Heart left ventricle (tissue), 13 donors: Measurements from ENCODE around the gene MEX3A.
"Not testable (repeated sequence)": the region's sequence is repeated elsewhere in the genome, so short reads cannot be mapped to it uniquely, and the experiment has no call there.

ENCODE experiments used
- POLR2A ChIP-seq, 2 donors: fragments of 450-650 bp; IDR thresholded peaks; one replicate each; pipeline ENCODE4 v1.6.1; 2017; ENCODE audit warnings: antibody characterized with exemption in 2 of 2, mild to moderate bottlenecking in 2 of 2, moderate library complexity in 2 of 2
- TF ChIP-seq, protein P1 (sequence below), 12 donors: fragments of 200-600 bp; sonication (generic) in 4 of 12; IDR thresholded peaks; one replicate each; pipeline versions ENCODE4 v1.5.0 to v1.8.0; 2018 to 2022; ENCODE audit warnings: antibody characterized with exemption in 12 of 12, mild to moderate bottlenecking in 5 of 12
- donor health status: ischemic (EF 13 %, LVEDD 7.1; RV severe dilation, severe dysfunction).
- donor health status: DM: no; HTN: yes; CAD: no.
- donor health status: DM: no; HTN: no; CAD: no.
- donor health status: ischemic (EF 25% LVEDD 6.9; RV normal size, moderate dysfunction).
- donor health status: ischemic (EF 25% LVEDD 5.7; RV mildly dilated, moderate dysfunction).
- donor health status: ischemic (EF 35%, LVEDD 5.7; RV mildly dilated, moderate dysfunction).
- donor health status: nonischemic (EF 11% LVEDD 7.7; RV severe dilation, severe dysfunction).
- donor health status: DM: yes; HTN: yes; CAD: no.
- donor health status: PGD.
- donor health status: ischemic (EF 29% LVEDD 5.4; RV normal size, mild dysfunction).
- donor health status: nonischemic (EF 23%, LVEDD 6.1; RV moderate dilation, normal function).

DNA sequence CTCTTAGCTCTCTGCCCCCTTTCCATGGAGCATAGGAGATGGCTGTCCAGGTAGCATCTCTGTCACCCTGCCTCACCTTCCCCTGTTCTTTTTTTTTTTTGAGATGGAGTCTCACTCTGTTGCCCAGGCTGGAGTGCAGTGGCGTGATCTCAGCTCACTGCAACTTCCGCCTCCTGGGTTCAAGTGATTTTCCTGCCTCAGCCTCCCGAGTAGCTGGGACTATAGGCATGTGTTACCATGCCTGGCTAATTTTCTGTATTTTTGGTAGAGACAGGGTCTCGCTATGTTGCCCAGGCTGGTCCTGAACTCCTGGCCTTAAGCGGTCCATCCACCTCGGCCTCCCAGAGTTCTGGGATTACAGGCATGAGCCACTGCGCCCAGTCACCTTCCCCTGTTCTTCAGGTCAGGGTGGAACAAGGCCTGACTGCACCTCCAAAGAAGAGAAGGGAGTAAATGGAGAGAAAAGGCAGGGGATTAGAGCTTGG, 10.9 kb downstream of the MEX3A start:
- TF ChIP-seq, protein P1, sequence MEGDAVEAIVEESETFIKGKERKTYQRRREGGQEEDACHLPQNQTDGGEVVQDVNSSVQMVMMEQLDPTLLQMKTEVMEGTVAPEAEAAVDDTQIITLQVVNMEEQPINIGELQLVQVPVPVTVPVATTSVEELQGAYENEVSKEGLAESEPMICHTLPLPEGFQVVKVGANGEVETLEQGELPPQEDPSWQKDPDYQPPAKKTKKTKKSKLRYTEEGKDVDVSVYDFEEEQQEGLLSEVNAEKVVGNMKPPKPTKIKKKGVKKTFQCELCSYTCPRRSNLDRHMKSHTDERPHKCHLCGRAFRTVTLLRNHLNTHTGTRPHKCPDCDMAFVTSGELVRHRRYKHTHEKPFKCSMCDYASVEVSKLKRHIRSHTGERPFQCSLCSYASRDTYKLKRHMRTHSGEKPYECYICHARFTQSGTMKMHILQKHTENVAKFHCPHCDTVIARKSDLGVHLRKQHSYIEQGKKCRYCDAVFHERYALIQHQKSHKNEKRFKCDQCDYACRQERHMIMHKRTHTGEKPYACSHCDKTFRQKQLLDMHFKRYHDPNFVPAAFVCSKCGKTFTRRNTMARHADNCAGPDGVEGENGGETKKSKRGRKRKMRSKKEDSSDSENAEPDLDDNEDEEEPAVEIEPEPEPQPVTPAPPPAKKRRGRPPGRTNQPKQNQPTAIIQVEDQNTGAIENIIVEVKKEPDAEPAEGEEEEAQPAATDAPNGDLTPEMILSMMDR (IDR thresholded peaks at IDR 0.05), result not testable (repeated sequence)
- not testable (repeated sequence) for TF ChIP-seq POLR2A (IDR thresholded peaks at IDR 0.05)
